ENCODE data around the gene OR10H1. TPM values are rescaled to one million over a fixed set of nuclear protein-coding genes. Genes with fewer than 3 reads are reported as not detected.
"Not testable (repeated sequence)": the region's sequence is repeated elsewhere in the genome, so short reads cannot be mapped to it uniquely, and the experiment has no call there.

Gene OR10H1
- polyA plus RNA-seq, 1 donor from 2014 or later, result not detected

DNA sequence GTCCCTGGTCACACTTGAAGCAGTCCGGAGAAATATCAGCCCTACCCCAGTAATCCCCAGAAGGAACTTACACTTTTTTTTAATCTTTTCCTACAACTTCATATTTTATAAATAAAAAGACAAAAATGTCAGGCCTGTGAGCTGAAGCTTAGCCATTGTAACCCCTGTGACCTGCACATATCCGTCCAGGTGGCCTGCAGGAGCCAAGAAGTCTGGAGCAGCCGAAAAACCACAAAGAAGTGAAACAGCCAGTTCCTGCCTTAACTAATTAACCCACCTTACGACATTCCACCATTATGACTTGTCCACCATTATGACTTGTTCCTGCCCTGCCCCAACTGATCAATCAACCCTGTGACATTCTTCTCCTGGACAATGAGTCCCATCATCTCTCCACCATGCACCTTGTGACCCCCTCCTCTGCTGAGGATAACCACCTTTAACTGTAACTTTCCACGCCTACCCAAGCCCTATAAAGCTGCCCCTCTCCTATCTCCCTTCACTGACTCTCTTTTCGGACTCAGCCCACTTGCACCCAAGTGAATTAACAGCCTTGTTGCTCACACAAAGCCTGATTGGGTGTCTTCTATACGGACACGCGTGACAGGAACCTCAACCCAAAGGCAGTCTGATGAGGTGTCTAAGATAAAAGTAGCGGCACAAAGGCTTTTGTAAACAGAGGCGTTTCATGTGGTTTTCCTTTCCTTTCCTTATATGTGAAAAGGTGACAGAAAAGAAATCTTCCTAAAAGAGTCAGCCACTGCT lies 20.3 kb upstream of the OR10H1 start:
- H3K9me3 ChIP-seq (ENCODE audit: low read length); H3K4me2 ChIP-seq (ENCODE audit: low read length); H2AFZ ChIP-seq (ENCODE audit: low read depth, low read length): not testable (repeated sequence)

GRCh38 chr19:15834232-15834631 lies 18.8 kb upstream of the OR10H1 start:
- H3F3A ChIP-seq (ENCODE audit: insufficient read depth, low read length, poor library complexity, severe bottlenecking); H3K4me2 ChIP-seq (ENCODE audit: low read length); H3K79me2 ChIP-seq (replicated peaks; ENCODE audit: insufficient read depth, low read length); H3K9me2 ChIP-seq (ENCODE audit: insufficient read depth, low read length); H3K9ac ChIP-seq (ENCODE audit: low read length); H3K27me3 ChIP-seq (ENCODE audit: insufficient read depth, low read depth, low read length); H3K9me3 ChIP-seq (ENCODE audit: low read length); H3K27ac ChIP-seq (ENCODE audit: low read length); H3K36me3 ChIP-seq (ENCODE audit: insufficient read depth, low read length); H4K20me1 ChIP-seq (ENCODE audit: insufficient read depth); H3K4me3 ChIP-seq (ENCODE audit: low read length); H2AFZ ChIP-seq (ENCODE audit: low read depth, low read length): not testable (repeated sequence)

More for the DNA sequence above, 20.3 kb upstream of the OR10H1 start:
- H3K36me3 ChIP-seq (ENCODE audit: insufficient read depth, low read length); H3K27ac ChIP-seq (ENCODE audit: low read length); H3K9ac ChIP-seq (ENCODE audit: low read length); H3K79me2 ChIP-seq (replicated peaks; ENCODE audit: insufficient read depth, low read length); H3K4me3 ChIP-seq (ENCODE audit: low read length); H3K27me3 ChIP-seq (ENCODE audit: insufficient read depth, low read depth, low read length); H3K9me2 ChIP-seq (ENCODE audit: insufficient read depth, low read length); H3F3A ChIP-seq (ENCODE audit: insufficient read depth, low read length, poor library complexity, severe bottlenecking); H4K20me1 ChIP-seq (ENCODE audit: insufficient read depth): not testable (repeated sequence)

DNA sequence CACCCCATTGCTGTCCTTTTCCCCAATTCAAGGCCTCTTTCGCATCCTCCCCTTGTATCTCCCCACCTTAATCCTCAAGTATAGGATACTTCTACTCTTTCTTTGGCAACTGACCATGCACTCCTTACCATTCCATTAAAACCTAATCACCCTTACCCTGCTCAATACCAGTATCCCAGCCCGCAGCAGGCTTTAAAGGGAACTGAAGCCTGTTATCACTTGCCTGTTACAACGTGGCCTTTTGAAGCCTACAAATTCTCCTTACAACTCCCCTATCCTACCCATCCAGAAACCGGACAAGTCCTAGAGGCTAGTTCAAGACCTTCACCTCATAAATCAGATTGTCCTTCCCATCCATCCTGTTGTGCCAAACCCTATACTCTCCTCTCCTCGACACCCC lies 16.2 kb upstream of the OR10H1 start:
- H3K36me3 ChIP-seq (ENCODE audit: insufficient read depth, low read length), result no peaks in the 10 kb centered on the region
- no peaks in the 10 kb centered on the region for H3K27me3 ChIP-seq (ENCODE audit: insufficient read depth, low read depth, low read length)
- no peaks in the 10 kb centered on the region for H3K9me2 ChIP-seq (ENCODE audit: insufficient read depth, low read length)
- H3K4me2 ChIP-seq (ENCODE audit: low read length), result no peak overlapping the region
- H3K9me3 ChIP-seq (ENCODE audit: low read length), result peaks cover 4% of the 10 kb centered on the region
- H4K20me1 ChIP-seq (ENCODE audit: insufficient read depth), result no peaks in the 10 kb centered on the region
- H3K9ac ChIP-seq (ENCODE audit: low read length), result no peak overlapping the region
- TF ChIP-seq POLR2AphosphoS5 (IDR thresholded peaks at IDR 0.05) (no peak), SMC3 (conservative IDR thresholded peaks at IDR 0.05; ENCODE audit: poor library complexity) (no peak), EZH2 (IDR thresholded peaks at IDR 0.05; ENCODE audit: borderline replicate concordance, insufficient read depth, low read length, poor library complexity, severe bottlenecking) (no peak), RAD21 (conservative IDR thresholded peaks at IDR 0.05) (no peak), REST (IDR thresholded peaks at IDR 0.05; ENCODE audit: borderline replicate concordance) (no peak), TAF1 (IDR thresholded peaks at IDR 0.05; ENCODE audit: low read depth) (no peak), MXI1 (conservative IDR thresholded peaks at IDR 0.05; ENCODE audit: poor library complexity, severe bottlenecking) (no peak), EP300 (conservative IDR thresholded peaks at IDR 0.05; ENCODE audit: poor library complexity, severe bottlenecking) (no peak), CTCF (IDR thresholded peaks at IDR 0.05; ENCODE audit: poor library complexity, severe bottlenecking) (no peak)
- H3F3A ChIP-seq (ENCODE audit: insufficient read depth, low read length, poor library complexity, severe bottlenecking), result no peaks in the 10 kb centered on the region
- no peak overlapping the region for H2AFZ ChIP-seq (ENCODE audit: low read depth, low read length)
- no peak overlapping the region for H3K27ac ChIP-seq (ENCODE audit: low read length)
- no peak overlapping the region for H3K4me3 ChIP-seq (ENCODE audit: low read length)
- no peaks in the 10 kb centered on the region for H3K79me2 ChIP-seq (replicated peaks; ENCODE audit: insufficient read depth, low read length)
